Endothelial cell of umbilical vein (primary cell): ENCODE results near the gene OSBPL1A. TPM values are rescaled to one million over a fixed set of nuclear protein-coding genes. Genes with fewer than 3 reads are reported as not detected.

Source experiments
- BruUV-seq: library from RNA; stranded (reverse); fragments of 400-500 nt; replicated peaks from 2 replicates; lab custom pipeline; 2021; lab: Mats Ljungman, UMichigan
- CTCF ChIA-PET: fragments of 300-600, 350-600 bp; sonication (Branson Sonifier 250); formaldehyde crosslinking; loops from one replicate; lab custom pipeline; 2021; ENCODE audit warnings: antibody characterized with exemption, inconsistent platforms; lab: Charles Lee
- POLR2A ChIA-PET: fragments of 300-600, 350-600 bp; sonication (Branson Sonifier 250); formaldehyde crosslinking; loops from one replicate; lab custom pipeline; 2021; ENCODE audit warnings: antibody characterized with exemption, inconsistent platforms; lab: Charles Lee
- DNase-seq: peaks from one replicate; pipeline ENCODE4 v3.0.0-alpha.2; 2011; ENCODE audit warnings: low read depth, low spot score
- FAIRE-seq: peaks from 2 replicates; lab custom pipeline; 2011; peaks lifted over from hg19 to GRCh38; lab: Jason Lieb, UNC
- H2AFZ ChIP-seq: 2 replicates; pipeline ENCODE4 v1.6.0; 2012; ENCODE audit warnings: low read depth, low read length, control low read depth, inconsistent platforms
- H3K27ac ChIP-seq: 2 replicates; pipeline ENCODE4 v1.5.1; 2011; ENCODE audit warnings: low read depth, mild to moderate bottlenecking, control low read depth, low read length, moderate library complexity; ENCODE audit not compliant: insufficient read depth
- H3K27me3 ChIP-seq, 2 experiments: 2 replicates each; pipeline versions ENCODE4 v1.6.0 to v1.6.1; 2011; ENCODE audit warnings: low read length in 2 of 2, mixed read lengths in 1 of 2; ENCODE audit not compliant: control insufficient read depth in 2 of 2, insufficient read depth in 2 of 2
- H3K36me3 ChIP-seq, 2 experiments: 2 replicates in 1 of 2; 3 replicates in 1 of 2; pipeline ENCODE4 v1.5.1; 2011; ENCODE audit warnings: low read length in 2 of 2, mild to moderate bottlenecking in 1 of 2, moderate library complexity in 1 of 2; ENCODE audit not compliant: control insufficient read depth in 2 of 2, insufficient read depth in 2 of 2; ENCODE audit errors: extremely low read depth in 1 of 2
- H3K4me1 ChIP-seq: 3 replicates; pipeline ENCODE4 v1.5.1; 2011; ENCODE audit warnings: mild to moderate bottlenecking, low read length; ENCODE audit not compliant: control insufficient read depth, insufficient read depth; ENCODE audit errors: extremely low read depth
- H3K4me2 ChIP-seq: 2 replicates; pipeline ENCODE4 v1.6.1; 2011; ENCODE audit warnings: low read length, control low read depth, mixed read lengths; ENCODE audit not compliant: insufficient read depth
- H3K4me3 ChIP-seq, 3 experiments: fragments of 200-600 bp in 1 of 3; sonication (generic), shearing (Covaris generic) in 1 of 3; replicated peaks in 1 of 3; 2 replicates each; pipeline ENCODE4 v1.5.1; 2011 to 2016; ENCODE audit warnings: control low read depth in 3 of 3, low read length in 3 of 3, mild to moderate bottlenecking in 2 of 3, inconsistent platforms in 1 of 3, low read depth in 1 of 3, moderate library complexity in 1 of 3; ENCODE audit not compliant: insufficient read depth in 1 of 3
- H3K79me2 ChIP-seq: 2 replicates; pipeline ENCODE4 v1.6.0; 2012; ENCODE audit warnings: low read length, inconsistent platforms; ENCODE audit not compliant: control insufficient read depth, insufficient read depth
- H3K9ac ChIP-seq: replicated peaks from 2 replicates; pipeline ENCODE3; 2011; ENCODE audit warnings: low read length, control low read depth; ENCODE audit not compliant: insufficient read depth; ENCODE audit errors: extremely low read depth
- H3K9me1 ChIP-seq: replicated peaks from 3 replicates; pipeline ENCODE4 v1.6.0; 2011; ENCODE audit warnings: mild to moderate bottlenecking, low read length; ENCODE audit not compliant: control insufficient read depth, insufficient read depth; ENCODE audit errors: extremely low read depth
- H3K9me3 ChIP-seq: replicated peaks from 2 replicates; pipeline ENCODE4 v1.5.1; 2012; ENCODE audit warnings: low read length, inconsistent platforms; ENCODE audit not compliant: control insufficient read depth, insufficient read depth
- H4K20me1 ChIP-seq: replicated peaks from 2 replicates; pipeline ENCODE3; 2011; ENCODE audit warnings: mild to moderate bottlenecking, low read length; ENCODE audit not compliant: control insufficient read depth, insufficient read depth; ENCODE audit errors: extremely low read depth
- EZH2 ChIP-seq: IDR thresholded peaks from 2 replicates; pipeline ENCODE4 v1.6.1; 2012; ENCODE audit warnings: borderline replicate concordance, low read depth, mild to moderate bottlenecking, moderate library complexity, low read length, inconsistent platforms; ENCODE audit not compliant: severe bottlenecking
- FOS ChIP-seq: IDR thresholded peaks from 2 replicates; pipeline ENCODE4 v1.6.1; 2011; ENCODE audit warnings: mild to moderate bottlenecking, low read length, moderate library complexity, borderline replicate concordance; ENCODE audit not compliant: insufficient read depth
- GATA2 ChIP-seq: IDR thresholded peaks from 2 replicates; pipeline ENCODE4 v1.7.0; 2011; ENCODE audit warnings: low read depth, mild to moderate bottlenecking, moderate library complexity, mixed read lengths, low read length; ENCODE audit not compliant: insufficient read length, insufficient read depth
- JUN ChIP-seq: IDR thresholded peaks from 2 replicates; pipeline ENCODE4 v1.6.1; 2011; ENCODE audit warnings: borderline replicate concordance, low read depth; ENCODE audit not compliant: insufficient read length, insufficient read depth
- MYC ChIP-seq: IDR thresholded peaks from one replicate; pipeline ENCODE4 v1.6.1; 2011; ENCODE audit warnings: mild to moderate bottlenecking, low read depth, low read length
- POLR2A ChIP-seq: IDR thresholded peaks from 2 replicates; pipeline ENCODE4 v1.6.1; 2012; ENCODE audit warnings: low read depth, mild to moderate bottlenecking, control low read depth, low read length
- POLR2AphosphoS5 ChIP-seq: IDR thresholded peaks from 2 replicates; pipeline ENCODE4 v1.6.1; 2012; ENCODE audit warnings: low read depth, mild to moderate bottlenecking, control low read depth, low read length, moderate library complexity; ENCODE audit not compliant: insufficient read depth
- dilution Hi-C: fragments of 300-500 bp; cut with MboI; formaldehyde crosslinking; loops from one replicate; pipeline ENCODE4 v1.15.0; 2019; ENCODE audit warnings: low sequenced_read_pairs; ENCODE audit not compliant: extremely low pct_ligation_motif_present
- intact Hi-C: fragments of 100-400 bp; cut with micrococcal nuclease; formaldehyde crosslinking; loops from one replicate; pipeline ENCODE4 v1.10.0; 2022
- polyA plus RNA-seq, 4 experiments: library from polyadenylated mRNA; depleted of rRNA in 3 of 4; stranded (reverse) in 3 of 4; unstranded in 1 of 4; fragments of >200 nt; gene quantifications; 2 replicates each; pipeline versions ENCODE4 v1.2.1 to v1.2.3, GENCODE V29; 2011 to 2012; ENCODE audit warnings: missing spikeins in 1 of 4
- total RNA-seq: library from RNA; stranded (reverse); gene quantifications from 2 replicates; pipeline ENCODE4 v1.2.3, GENCODE V29; 2021
- TF ChIP-seq, protein P1 (sequence below), 2 donors: IDR thresholded peaks; 1 replicate in 1 of 2; 2 replicates in 1 of 2; pipeline ENCODE4 v1.5.1; 2011; ENCODE audit warnings: low read length in 2 of 2, mild to moderate bottlenecking in 2 of 2, moderate library complexity in 2 of 2, control low read depth in 1 of 2, inconsistent platforms in 1 of 2, low read depth in 1 of 2; ENCODE audit not compliant: insufficient read depth in 1 of 2; ENCODE audit errors: extremely low read depth in 1 of 2
- TF ChIP-seq, protein P2 (sequence below): IDR thresholded peaks from 2 replicates; pipeline ENCODE4 v1.6.1; 2011; ENCODE audit not compliant: insufficient read depth, insufficient read length

The OSBPL1A gene
- total and polyA plus RNA-seq, 2 donors (not counting 3 experiments of a cell fraction or from before 2014, with no cell fraction given) = 6.4 to 16.5 TPM

DNA sequence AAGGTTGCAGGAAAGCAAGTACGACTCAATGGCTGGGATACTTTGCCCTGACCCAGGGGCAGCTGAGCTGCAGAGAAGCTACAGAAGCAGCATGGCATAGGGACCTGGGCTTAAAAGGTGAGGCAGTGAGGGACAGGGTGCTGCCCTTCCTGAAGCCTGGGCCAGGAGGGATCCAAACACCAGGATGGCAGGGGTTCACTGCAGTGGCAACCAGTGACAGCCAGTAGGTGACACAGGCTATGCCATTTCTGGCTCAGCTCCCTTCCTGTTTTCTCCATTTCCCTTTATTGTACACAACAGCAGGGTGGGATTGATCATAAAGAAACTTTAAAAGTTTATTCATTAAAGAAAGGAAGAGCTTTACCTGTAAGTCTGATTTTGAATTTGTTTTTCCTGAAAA lies 209.9 kb downstream of the OSBPL1A start:
- Histone ChIP-seq H3K36me3 (no peaks in the 10 kb centered on the region), H3K79me2 (no peaks in the 10 kb centered on the region), H3K4me3 (no peak overlapping the region), H3K4me1 (no peaks in the 10 kb centered on the region), H3K27me3 (no peaks in the 10 kb centered on the region), H3K9me1 (no peaks in the 10 kb centered on the region), H2AFZ (no peak overlapping the region), H3K9me3 (no peaks in the 10 kb centered on the region), H3K27ac (no peak overlapping the region), H3K4me2 (no peak overlapping the region), H4K20me1 (no peaks in the 10 kb centered on the region), H3K9ac (no peak overlapping the region)
- POLR2A ChIA-PET = no interaction called here
- TF ChIP-seq POLR2AphosphoS5 = no peak
- CTCF ChIA-PET = interaction anchor here (1.0 to 3.9 kb wide), 3 partner anchors 10 to 28 kb away, joined by 5 to 53 read pairs (median 5); no protein-coding TSS in a partner anchor
- dilution Hi-C loops (no loop called here), intact Hi-C loops (no loop called here)
- FAIRE-seq (no peak), DNase-seq (no peak)
- BruUV-seq = no TSS peak

- no peak overlapping the region for H3K27ac ChIP-seq
- H3K79me2 ChIP-seq = no peaks in the 10 kb centered on the region
- no peak for DNase-seq
- no peak overlapping the region for H2AFZ ChIP-seq
- dilution Hi-C loops = no loop called here
- FAIRE-seq = no peak
- H3K4me1 ChIP-seq = no peaks in the 10 kb centered on the region
- H3K27me3 ChIP-seq = no peaks in the 10 kb centered on the region
- intact Hi-C loops = no loop called here
- TF ChIP-seq FOS (no peak), POLR2AphosphoS5 (no peak), EZH2 (no peak), JUN (no peak), MYC (no peak), GATA2 (no peak), POLR2A (no peak)
- TF ChIP-seq, protein P1, sequence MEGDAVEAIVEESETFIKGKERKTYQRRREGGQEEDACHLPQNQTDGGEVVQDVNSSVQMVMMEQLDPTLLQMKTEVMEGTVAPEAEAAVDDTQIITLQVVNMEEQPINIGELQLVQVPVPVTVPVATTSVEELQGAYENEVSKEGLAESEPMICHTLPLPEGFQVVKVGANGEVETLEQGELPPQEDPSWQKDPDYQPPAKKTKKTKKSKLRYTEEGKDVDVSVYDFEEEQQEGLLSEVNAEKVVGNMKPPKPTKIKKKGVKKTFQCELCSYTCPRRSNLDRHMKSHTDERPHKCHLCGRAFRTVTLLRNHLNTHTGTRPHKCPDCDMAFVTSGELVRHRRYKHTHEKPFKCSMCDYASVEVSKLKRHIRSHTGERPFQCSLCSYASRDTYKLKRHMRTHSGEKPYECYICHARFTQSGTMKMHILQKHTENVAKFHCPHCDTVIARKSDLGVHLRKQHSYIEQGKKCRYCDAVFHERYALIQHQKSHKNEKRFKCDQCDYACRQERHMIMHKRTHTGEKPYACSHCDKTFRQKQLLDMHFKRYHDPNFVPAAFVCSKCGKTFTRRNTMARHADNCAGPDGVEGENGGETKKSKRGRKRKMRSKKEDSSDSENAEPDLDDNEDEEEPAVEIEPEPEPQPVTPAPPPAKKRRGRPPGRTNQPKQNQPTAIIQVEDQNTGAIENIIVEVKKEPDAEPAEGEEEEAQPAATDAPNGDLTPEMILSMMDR (IDR thresholded peaks at IDR 0.05; ENCODE audit: extremely low read depth in 1 of 2, insufficient read depth in 1 of 2, low read depth in 1 of 2, low read length in 2 of 2) = no peak
- TF ChIP-seq, protein P2, sequence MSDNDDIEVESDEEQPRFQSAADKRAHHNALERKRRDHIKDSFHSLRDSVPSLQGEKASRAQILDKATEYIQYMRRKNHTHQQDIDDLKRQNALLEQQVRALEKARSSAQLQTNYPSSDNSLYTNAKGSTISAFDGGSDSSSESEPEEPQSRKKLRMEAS = no peak
- POLR2A ChIA-PET = no interaction called here
- no TSS peak for BruUV-seq
- no peaks in the 10 kb centered on the region for H3K36me3 ChIP-seq
- CTCF ChIA-PET = interaction anchor here (1.3 to 3.9 kb wide), 2 partner anchors 10 to 29 kb away, joined by 5 to 53 read pairs; no protein-coding TSS in a partner anchor
- H3K9ac ChIP-seq = no peak overlapping the region
- H4K20me1 ChIP-seq = no peaks in the 10 kb centered on the region
- no peaks in the 10 kb centered on the region for H3K9me1 ChIP-seq
- no peaks in the 10 kb centered on the region for H3K9me3 ChIP-seq
- H3K4me2 ChIP-seq = no peak overlapping the region
- no peak overlapping the region for H3K4me3 ChIP-seq
These were observed 210.6 kb downstream of the OSBPL1A start for GRCh38 chr18:24187049-24187448.
